ENCODE results near the gene FMR1.

Gene FMR1

DNA sequence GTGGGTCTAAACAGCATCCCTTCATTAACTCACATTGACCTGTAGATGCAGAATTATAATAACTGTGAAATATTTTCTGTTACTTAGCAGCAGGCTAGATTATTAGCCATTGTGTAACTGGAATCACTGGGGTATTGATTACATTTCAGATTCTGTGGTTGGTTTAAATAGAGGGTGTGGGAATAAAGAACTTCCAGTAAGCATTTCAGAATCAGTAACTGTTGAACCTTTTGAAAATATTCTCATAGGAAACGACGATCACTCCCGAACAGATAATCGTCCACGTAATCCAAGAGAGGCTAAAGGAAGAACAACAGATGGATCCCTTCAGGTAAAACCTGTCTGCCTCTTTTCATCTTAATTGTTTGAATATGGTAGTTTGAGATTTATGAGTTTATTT is 33.6 kb downstream of the FMR1 start:
- Histone ChIP-seq H3K4me3 (ENCODE audit: insufficient read depth, low read length, poor library complexity, severe bottlenecking) (no peak overlapping the region), H3K79me2 (ENCODE audit: insufficient read depth, low read length) (no peaks in the 10 kb centered on the region), H3K9me2 (replicated peaks; ENCODE audit: insufficient read depth, low read length) (no peaks in the 10 kb centered on the region), H3K9ac (ENCODE audit: low read length) (no peak overlapping the region), H3K9me3 (ENCODE audit: insufficient read depth, low read length) (no peaks in the 10 kb centered on the region), H3K27ac (ENCODE audit: low read depth, low read length) (no peak overlapping the region), H3K27me3 (ENCODE audit: low read length) (no peaks in the 10 kb centered on the region), H4K20me1 (ENCODE audit: low read depth, low read length) (no peaks in the 10 kb centered on the region), H3K4me2 (ENCODE audit: low read depth, low read length, poor library complexity, severe bottlenecking) (no peak overlapping the region), H2AFZ (ENCODE audit: low read depth, low read length, severe bottlenecking) (no peak overlapping the region), H3F3A (ENCODE audit: insufficient read depth) (no peaks in the 10 kb centered on the region), H3K36me3 (ENCODE audit: low read length) (peaks cover 7% of the 10 kb centered on the region; the same call in 1 of the 2 replicates)
- TF ChIP-seq, protein P1, sequence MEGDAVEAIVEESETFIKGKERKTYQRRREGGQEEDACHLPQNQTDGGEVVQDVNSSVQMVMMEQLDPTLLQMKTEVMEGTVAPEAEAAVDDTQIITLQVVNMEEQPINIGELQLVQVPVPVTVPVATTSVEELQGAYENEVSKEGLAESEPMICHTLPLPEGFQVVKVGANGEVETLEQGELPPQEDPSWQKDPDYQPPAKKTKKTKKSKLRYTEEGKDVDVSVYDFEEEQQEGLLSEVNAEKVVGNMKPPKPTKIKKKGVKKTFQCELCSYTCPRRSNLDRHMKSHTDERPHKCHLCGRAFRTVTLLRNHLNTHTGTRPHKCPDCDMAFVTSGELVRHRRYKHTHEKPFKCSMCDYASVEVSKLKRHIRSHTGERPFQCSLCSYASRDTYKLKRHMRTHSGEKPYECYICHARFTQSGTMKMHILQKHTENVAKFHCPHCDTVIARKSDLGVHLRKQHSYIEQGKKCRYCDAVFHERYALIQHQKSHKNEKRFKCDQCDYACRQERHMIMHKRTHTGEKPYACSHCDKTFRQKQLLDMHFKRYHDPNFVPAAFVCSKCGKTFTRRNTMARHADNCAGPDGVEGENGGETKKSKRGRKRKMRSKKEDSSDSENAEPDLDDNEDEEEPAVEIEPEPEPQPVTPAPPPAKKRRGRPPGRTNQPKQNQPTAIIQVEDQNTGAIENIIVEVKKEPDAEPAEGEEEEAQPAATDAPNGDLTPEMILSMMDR (IDR thresholded peaks at IDR 0.05; ENCODE audit: insufficient read depth, low read length, poor library complexity, severe bottlenecking) = no peak
- no peak for TF ChIP-seq EZH2phosphoT487 (conservative IDR thresholded peaks at IDR 0.05; ENCODE audit: low read length)

DNA sequence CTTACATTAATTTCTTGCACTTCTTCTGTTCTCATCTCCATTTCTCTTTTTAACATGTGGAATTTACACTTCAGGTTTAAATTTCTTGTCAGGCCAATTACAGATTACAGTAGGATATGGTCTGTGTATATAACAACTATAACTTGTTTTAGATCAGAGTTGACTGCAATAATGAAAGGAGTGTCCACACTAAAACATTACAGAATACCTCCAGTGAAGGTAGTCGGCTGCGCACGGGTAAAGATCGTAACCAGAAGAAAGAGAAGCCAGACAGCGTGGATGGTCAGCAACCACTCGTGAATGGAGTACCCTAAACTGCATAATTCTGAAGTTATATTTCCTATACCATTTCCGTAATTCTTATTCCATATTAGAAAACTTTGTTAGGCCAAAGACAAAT is 36.8 kb downstream of the FMR1 start:
- TF ChIP-seq EZH2phosphoT487 (conservative IDR thresholded peaks at IDR 0.05; ENCODE audit: low read length) = no peak
- TF ChIP-seq, protein P1 (IDR thresholded peaks at IDR 0.05; ENCODE audit: insufficient read depth, low read length, poor library complexity, severe bottlenecking) = no peak
- no peaks in the 10 kb centered on the region for H3K9me2 ChIP-seq (replicated peaks; ENCODE audit: insufficient read depth, low read length)

DNA sequence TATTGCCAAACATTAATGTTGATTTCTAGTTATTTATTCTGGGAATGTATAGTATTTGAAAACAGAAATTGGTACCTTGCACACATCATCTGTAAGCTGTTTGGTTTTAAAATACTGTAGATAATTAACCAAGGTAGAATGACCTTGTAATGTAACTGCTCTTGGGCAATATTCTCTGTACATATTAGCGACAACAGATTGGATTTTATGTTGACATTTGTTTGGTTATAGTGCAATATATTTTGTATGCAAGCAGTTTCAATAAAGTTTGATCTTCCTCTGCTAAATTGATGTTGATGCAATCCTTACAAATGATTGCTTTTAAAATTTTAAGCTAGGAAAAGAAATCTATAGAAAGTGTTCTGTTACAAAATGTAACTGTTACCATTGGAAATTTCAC is 38.6 kb downstream of the FMR1 start:
- Histone ChIP-seq H3K36me3 (ENCODE audit: low read length) (peaks cover 3% of the 10 kb centered on the region; the same call in 1 of the 2 replicates), H3K4me3 (ENCODE audit: insufficient read depth, low read length, poor library complexity, severe bottlenecking) (no peak overlapping the region), H2AFZ (ENCODE audit: low read depth, low read length, severe bottlenecking) (no peak overlapping the region), H3K27ac (ENCODE audit: low read depth, low read length) (no peak overlapping the region), H3K9me2 (replicated peaks; ENCODE audit: insufficient read depth, low read length) (no peaks in the 10 kb centered on the region), H3K79me2 (ENCODE audit: insufficient read depth, low read length) (no peaks in the 10 kb centered on the region), H3K9ac (ENCODE audit: low read length) (no peak overlapping the region), H3K4me2 (ENCODE audit: low read depth, low read length, poor library complexity, severe bottlenecking) (no peak overlapping the region), H3K9me3 (ENCODE audit: insufficient read depth, low read length) (no peaks in the 10 kb centered on the region), H3K27me3 (ENCODE audit: low read length) (no peaks in the 10 kb centered on the region), H3F3A (ENCODE audit: insufficient read depth) (no peaks in the 10 kb centered on the region), H4K20me1 (ENCODE audit: low read depth, low read length) (no peaks in the 10 kb centered on the region)
- TF ChIP-seq, protein P1 (IDR thresholded peaks at IDR 0.05; ENCODE audit: insufficient read depth, low read length, poor library complexity, severe bottlenecking) = no peak
- no peak for TF ChIP-seq EZH2phosphoT487 (conservative IDR thresholded peaks at IDR 0.05; ENCODE audit: low read length)

More for the DNA sequence above, 36.8 kb downstream of the FMR1 start:
- H3F3A ChIP-seq (ENCODE audit: insufficient read depth) = no peaks in the 10 kb centered on the region
- H3K9ac ChIP-seq (ENCODE audit: low read length) = no peak overlapping the region
- no peaks in the 10 kb centered on the region for H4K20me1 ChIP-seq (ENCODE audit: low read depth, low read length)
- no peaks in the 10 kb centered on the region for H3K27me3 ChIP-seq (ENCODE audit: low read length)
- H3K36me3 ChIP-seq (ENCODE audit: low read length) = peaks cover 7% of the 10 kb centered on the region; the same call in 1 of the 2 replicates
- no peak overlapping the region for H3K27ac ChIP-seq (ENCODE audit: low read depth, low read length)
- H2AFZ ChIP-seq (ENCODE audit: low read depth, low read length, severe bottlenecking) = no peak overlapping the region
- no peaks in the 10 kb centered on the region for H3K79me2 ChIP-seq (ENCODE audit: insufficient read depth, low read length)
- H3K4me3 ChIP-seq (ENCODE audit: insufficient read depth, low read length, poor library complexity, severe bottlenecking) = no peak overlapping the region
- no peak overlapping the region for H3K4me2 ChIP-seq (ENCODE audit: low read depth, low read length, poor library complexity, severe bottlenecking)
- H3K9me3 ChIP-seq (ENCODE audit: insufficient read depth, low read length) = no peaks in the 10 kb centered on the region

Data from SU-DHL-6 (cell line).